ENCODE data around the gene MAGI1.

GRCh38 chr3:65785065-65785645, 253.6 kb downstream of the MAGI1 start:
- TF ChIP-seq CTCF (IDR thresholded peaks at IDR 0.05) (peak in 2 of 3 experiments; percentile 51 to 57), POLR2AphosphoS5 (IDR thresholded peaks at IDR 0.05; ENCODE audit: insufficient read depth in 1 of 2, low read depth in 1 of 2) (no peak)

Measured in vagina (tissue), 2 donors.